ENCODE measurements around the gene LATS2.

The LATS2 gene

DNA sequence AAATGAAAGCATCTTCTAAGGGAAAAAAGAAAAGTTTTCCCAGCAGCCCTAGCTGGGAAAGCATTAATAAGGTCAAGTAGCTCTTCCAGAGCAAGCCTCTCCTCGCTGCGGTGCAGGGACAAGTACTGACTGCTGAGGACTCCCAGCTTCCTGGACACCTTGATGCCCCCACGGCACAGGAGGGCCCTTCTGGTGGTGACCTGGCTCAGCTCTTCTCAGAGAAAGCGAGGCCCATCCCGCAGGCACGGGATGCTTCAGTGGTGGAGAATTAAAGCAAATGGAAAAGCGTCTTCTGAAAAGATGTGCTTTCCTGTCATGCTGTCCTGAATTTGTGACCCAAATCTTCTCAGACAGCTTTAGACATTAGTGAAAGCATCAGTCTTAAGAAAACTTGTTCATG, 38.8 kb upstream of the LATS2 start:
- TF ChIP-seq, protein P1, sequence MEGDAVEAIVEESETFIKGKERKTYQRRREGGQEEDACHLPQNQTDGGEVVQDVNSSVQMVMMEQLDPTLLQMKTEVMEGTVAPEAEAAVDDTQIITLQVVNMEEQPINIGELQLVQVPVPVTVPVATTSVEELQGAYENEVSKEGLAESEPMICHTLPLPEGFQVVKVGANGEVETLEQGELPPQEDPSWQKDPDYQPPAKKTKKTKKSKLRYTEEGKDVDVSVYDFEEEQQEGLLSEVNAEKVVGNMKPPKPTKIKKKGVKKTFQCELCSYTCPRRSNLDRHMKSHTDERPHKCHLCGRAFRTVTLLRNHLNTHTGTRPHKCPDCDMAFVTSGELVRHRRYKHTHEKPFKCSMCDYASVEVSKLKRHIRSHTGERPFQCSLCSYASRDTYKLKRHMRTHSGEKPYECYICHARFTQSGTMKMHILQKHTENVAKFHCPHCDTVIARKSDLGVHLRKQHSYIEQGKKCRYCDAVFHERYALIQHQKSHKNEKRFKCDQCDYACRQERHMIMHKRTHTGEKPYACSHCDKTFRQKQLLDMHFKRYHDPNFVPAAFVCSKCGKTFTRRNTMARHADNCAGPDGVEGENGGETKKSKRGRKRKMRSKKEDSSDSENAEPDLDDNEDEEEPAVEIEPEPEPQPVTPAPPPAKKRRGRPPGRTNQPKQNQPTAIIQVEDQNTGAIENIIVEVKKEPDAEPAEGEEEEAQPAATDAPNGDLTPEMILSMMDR (conservative IDR thresholded peaks at IDR 0.05; ENCODE audit: low read depth, low read length) = no peak
- no peak overlapping the region for H3K4me3 ChIP-seq (ENCODE audit: low read depth, low read length)
- DNase-seq (ENCODE audit: low read depth) = no peak

DNA sequence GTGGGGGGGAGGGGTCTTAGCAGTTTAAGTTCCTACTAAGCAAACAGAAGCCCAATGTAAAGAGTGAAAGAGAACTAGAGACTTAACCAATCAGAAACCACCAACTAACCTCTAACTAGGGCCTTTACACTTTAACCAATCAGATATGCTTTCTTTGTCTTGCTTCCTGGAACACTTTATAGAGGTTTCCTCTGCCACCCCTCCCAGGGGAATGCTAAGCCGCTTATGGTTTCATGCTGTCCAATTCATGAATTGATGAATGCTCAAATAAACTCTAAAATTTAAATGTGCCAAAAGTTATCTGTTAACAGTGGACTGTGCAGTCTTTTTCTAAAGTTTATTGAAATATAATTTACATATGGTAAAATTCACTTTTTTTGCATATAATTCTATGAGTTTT, 33.9 kb upstream of the LATS2 start:
- TF ChIP-seq, protein P1 (conservative IDR thresholded peaks at IDR 0.05; ENCODE audit: low read depth, low read length) = no peak
- DNase-seq (ENCODE audit: low read depth) = no peak
- no peak overlapping the region for H3K4me3 ChIP-seq (ENCODE audit: low read depth, low read length)

DNA sequence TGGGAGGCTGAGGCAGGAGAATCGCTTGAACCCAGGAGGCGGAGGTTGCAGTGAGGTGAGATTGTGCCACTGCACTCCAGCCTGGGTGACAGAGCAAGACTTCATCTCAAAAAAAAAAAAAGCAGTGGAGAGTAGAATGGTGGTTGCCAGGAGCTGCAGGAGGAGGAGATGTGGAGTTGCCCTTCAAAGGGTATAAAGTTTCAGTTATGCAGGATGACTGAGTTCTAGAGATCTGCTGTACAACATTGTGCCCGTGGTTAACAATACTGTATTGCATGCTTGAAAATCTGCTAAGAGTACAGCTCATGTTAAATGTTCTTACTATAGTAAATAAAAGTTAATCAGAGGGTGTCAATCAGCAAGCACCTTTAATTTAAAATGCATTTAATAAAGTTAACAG, 28.4 kb upstream of the LATS2 start:
- TF ChIP-seq, protein P1 (conservative IDR thresholded peaks at IDR 0.05; ENCODE audit: low read depth, low read length) = no peak
- H3K4me3 ChIP-seq (ENCODE audit: low read depth, low read length) = no peak overlapping the region
- DNase-seq (ENCODE audit: low read depth) = no peak

DNA sequence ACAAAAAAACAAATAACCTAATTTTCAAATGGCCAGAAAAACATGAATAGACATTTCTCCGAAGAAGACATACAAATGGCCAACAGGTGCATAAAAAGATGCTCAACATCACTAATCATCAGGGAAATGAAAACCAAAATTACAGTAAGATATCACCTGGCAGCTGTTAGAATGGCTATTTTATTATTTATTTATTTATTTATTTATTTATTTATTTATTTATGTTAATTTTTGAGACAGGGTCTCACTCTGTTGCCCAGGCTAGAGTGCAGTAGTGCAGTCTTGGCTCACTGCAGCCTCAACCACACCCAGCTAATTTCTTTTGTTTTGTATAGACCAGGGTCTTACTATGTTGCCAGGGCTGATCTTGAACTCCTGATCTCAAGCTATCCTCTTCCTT, 27.1 kb upstream of the LATS2 start:
- H3K4me3 ChIP-seq (ENCODE audit: low read depth, low read length) = no peak overlapping the region
- DNase-seq (ENCODE audit: low read depth) = no peak
- TF ChIP-seq, protein P1 (conservative IDR thresholded peaks at IDR 0.05; ENCODE audit: low read depth, low read length) = no peak

DNA sequence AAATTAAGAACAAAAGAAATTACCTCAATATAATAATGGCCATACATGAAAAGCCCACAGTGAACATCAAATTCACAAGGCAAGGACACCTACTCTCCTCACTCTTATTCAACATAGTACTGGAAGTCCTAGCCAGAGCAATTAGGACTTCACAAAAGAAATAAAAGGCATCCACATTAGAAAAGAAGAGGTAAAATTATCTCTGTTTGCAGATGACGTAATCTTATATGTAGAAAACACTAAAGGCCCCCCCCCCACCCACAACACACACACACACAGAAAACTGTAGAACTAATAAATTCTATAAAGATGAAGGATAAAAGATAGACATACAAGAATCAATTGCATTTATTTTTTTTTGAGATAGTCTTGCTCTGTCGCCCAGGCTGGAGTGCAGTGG, 25.5 kb upstream of the LATS2 start:
- TF ChIP-seq, protein P1 (conservative IDR thresholded peaks at IDR 0.05; ENCODE audit: low read depth, low read length) = no peak
- no peak overlapping the region for H3K4me3 ChIP-seq (ENCODE audit: low read depth, low read length)
- DNase-seq (ENCODE audit: low read depth) = no peak

DNA sequence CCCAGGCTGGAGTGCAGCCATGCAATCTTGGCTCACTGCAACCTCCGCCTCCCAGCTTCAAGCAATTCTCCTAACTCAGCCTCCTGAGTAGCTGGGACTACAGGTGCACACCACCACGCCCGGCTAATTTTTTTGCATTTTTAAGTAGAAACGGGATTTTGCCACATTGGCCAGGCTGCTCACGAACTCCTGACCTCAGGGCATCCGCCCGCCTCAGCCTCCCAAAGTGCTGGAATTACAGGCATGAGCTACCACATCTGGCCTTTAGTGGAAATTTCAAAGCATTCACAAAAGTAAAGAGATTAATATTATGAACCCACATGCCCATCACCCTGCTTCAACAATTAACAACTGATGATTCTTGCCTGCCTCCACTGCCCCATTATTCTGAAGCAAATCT, 20.5 kb upstream of the LATS2 start:
- no peak for DNase-seq (ENCODE audit: low read depth)
- H3K4me3 ChIP-seq (ENCODE audit: low read depth, low read length) = no peak overlapping the region
- TF ChIP-seq, protein P1 (conservative IDR thresholded peaks at IDR 0.05; ENCODE audit: low read depth, low read length) = no peak

DNA sequence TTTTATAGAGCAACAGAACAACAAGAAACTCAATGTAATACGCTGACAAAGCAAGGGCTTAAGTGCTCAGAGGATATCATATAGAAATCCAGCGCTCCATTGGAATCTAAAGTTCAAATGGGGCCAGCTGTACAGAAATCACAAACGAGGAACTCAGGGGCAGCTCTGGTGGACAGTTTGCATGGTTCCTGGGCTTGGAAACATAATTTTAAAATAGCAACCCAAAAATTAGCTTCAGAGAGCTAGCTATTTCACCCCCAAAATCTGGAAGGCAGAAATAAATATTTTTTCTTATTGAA, 19.2 kb upstream of the LATS2 start:
- TF ChIP-seq, protein P1 (conservative IDR thresholded peaks at IDR 0.05; ENCODE audit: low read depth, low read length) = no peak
- peak; percentile 20 for DNase-seq (ENCODE audit: low read depth)
- H3K4me3 ChIP-seq (ENCODE audit: low read depth, low read length) = no peak overlapping the region
